A673 (cell line): ENCODE data around the gene YPEL2.

Experiments used
- EZH2 ChIP-seq: fragments of 200-600 bp; sonication (generic); IDR thresholded peaks from 2 replicates; pipeline ENCODE4 v1.6.1; 2017; ENCODE audit warnings: borderline replicate concordance, low read depth, mild to moderate bottlenecking, mixed read lengths, antibody characterized with exemption, low read length; ENCODE audit not compliant: poor library complexity, severe bottlenecking
- TF ChIP-seq, protein P1 (sequence below): fragments of 300-800, 200-600 bp; sonication (generic); conservative IDR thresholded peaks from 2 replicates; pipeline ENCODE4 v1.5.1; 2017; ENCODE audit warnings: low read depth, mild to moderate bottlenecking, antibody characterized with exemption, low read length, moderate library complexity, mixed read lengths

- no peak for TF ChIP-seq EZH2
- TF ChIP-seq, protein P1, sequence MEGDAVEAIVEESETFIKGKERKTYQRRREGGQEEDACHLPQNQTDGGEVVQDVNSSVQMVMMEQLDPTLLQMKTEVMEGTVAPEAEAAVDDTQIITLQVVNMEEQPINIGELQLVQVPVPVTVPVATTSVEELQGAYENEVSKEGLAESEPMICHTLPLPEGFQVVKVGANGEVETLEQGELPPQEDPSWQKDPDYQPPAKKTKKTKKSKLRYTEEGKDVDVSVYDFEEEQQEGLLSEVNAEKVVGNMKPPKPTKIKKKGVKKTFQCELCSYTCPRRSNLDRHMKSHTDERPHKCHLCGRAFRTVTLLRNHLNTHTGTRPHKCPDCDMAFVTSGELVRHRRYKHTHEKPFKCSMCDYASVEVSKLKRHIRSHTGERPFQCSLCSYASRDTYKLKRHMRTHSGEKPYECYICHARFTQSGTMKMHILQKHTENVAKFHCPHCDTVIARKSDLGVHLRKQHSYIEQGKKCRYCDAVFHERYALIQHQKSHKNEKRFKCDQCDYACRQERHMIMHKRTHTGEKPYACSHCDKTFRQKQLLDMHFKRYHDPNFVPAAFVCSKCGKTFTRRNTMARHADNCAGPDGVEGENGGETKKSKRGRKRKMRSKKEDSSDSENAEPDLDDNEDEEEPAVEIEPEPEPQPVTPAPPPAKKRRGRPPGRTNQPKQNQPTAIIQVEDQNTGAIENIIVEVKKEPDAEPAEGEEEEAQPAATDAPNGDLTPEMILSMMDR = no peak
Measured at GRCh38 chr17:59405944-59406705, 74.7 kb downstream of the YPEL2 start.
